Smooth muscle cell (in vitro differentiated cells): ENCODE results near the gene ZNF593OS. TPM values are rescaled to one million over a fixed set of nuclear protein-coding genes. Genes with fewer than 3 reads are reported as not detected.

Experiments
- DNase-seq: peaks from one replicate; lab custom pipeline; 2025; ENCODE audit not compliant: unreplicated experiment; lab: John Stamatoyannopoulos, UW
- H2AFZ ChIP-seq: fragments of 200-600 bp; sonication (generic); 2 replicates; pipeline ENCODE4 v1.6.0; 2016; ENCODE audit warnings: antibody characterized with exemption, low read depth, mild to moderate bottlenecking
- H3F3A ChIP-seq: fragments of 200-600 bp; sonication (generic); 2 replicates; pipeline ENCODE4 v1.6.0; 2017; ENCODE audit warnings: antibody characterized with exemption, low read depth
- H3K27ac ChIP-seq: fragments of 200-600 bp; sonication (generic); 2 replicates; pipeline ENCODE4 v1.5.1; 2016; ENCODE audit warnings: low read depth, mild to moderate bottlenecking
- H3K27me3 ChIP-seq: fragments of 200-600 bp; sonication (generic); 2 replicates; pipeline ENCODE4 v1.6.1; 2016; ENCODE audit warnings: low read depth, mild to moderate bottlenecking
- H3K36me3 ChIP-seq: fragments of 200-600 bp; sonication (generic); 2 replicates; pipeline ENCODE4 v1.5.1; 2016; ENCODE audit warnings: low read depth
- H3K4me1 ChIP-seq: fragments of 200-600 bp; sonication (generic); 2 replicates; pipeline ENCODE4 v1.5.1; 2016; ENCODE audit warnings: low read depth
- H3K4me2 ChIP-seq: fragments of 200-600 bp; sonication (generic); 2 replicates; pipeline ENCODE4 v1.6.0; 2016; ENCODE audit warnings: mild to moderate bottlenecking
- H3K4me3 ChIP-seq: fragments of 200-600 bp; sonication (generic); 2 replicates; pipeline ENCODE4 v1.5.1; 2016; ENCODE audit warnings: mild to moderate bottlenecking
- H3K79me2 ChIP-seq: fragments of 200-600 bp; sonication (generic); 2 replicates; pipeline ENCODE4 v1.6.0; 2016; ENCODE audit warnings: low read depth, mild to moderate bottlenecking
- H3K9ac ChIP-seq: fragments of 200-600 bp; sonication (generic); 2 replicates; pipeline ENCODE4 v1.6.0; 2016; ENCODE audit warnings: low read depth
- H3K9me3 ChIP-seq: fragments of 200-600 bp; sonication (generic); replicated peaks from 2 replicates; pipeline ENCODE4 v1.5.1; 2016; ENCODE audit warnings: low read depth
- H4K20me1 ChIP-seq: fragments of 200-600 bp; sonication (generic); 2 replicates; pipeline ENCODE4 v1.6.0; 2016; ENCODE audit warnings: low read depth
- CTCF ChIP-seq: fragments of 200-600 bp; sonication (generic); IDR thresholded peaks from 2 replicates; pipeline ENCODE4 v1.5.1; 2017; ENCODE audit warnings: borderline replicate concordance, mild to moderate bottlenecking, antibody characterized with exemption; ENCODE audit not compliant: insufficient read depth, poor library complexity, severe bottlenecking
- WGBS: methylation state at CpG from one replicate; pipeline ENCODE4 v1.1.7; 2016; ENCODE audit warnings: low lambda C conversion rate; 5-methylcytosine and 5-hydroxymethylcytosine counted together
- polyA plus RNA-seq: library from polyadenylated mRNA; unstranded; fragments of >200 nt; fragmentation: Nextera tagmentation; extraction: Ambion mirVana; gene quantifications from 2 replicates; pipeline ENCODE4 v1.2.1, GENCODE V29; 2016
- total RNA-seq: library from RNA; depleted of rRNA; stranded (reverse); fragments of >200 nt; gene quantifications from 2 replicates; pipeline ENCODE4 v1.2.3, GENCODE V29; 2014

ZNF593OS gene
- total and polyA plus RNA-seq, 2 experiments from 2014 or later = not detected

GRCh38 chr1:26129778-26130177 is 41.9 kb downstream of the ZNF593OS start:
- H3K9ac ChIP-seq = no peak overlapping the region
- DNase-seq = no peak
- no peak overlapping the region for H3K4me2 ChIP-seq
- WGBS = 88% methylated on average over 4 of the region's 4 CpGs
- no peaks in the 10 kb centered on the region for H4K20me1 ChIP-seq
- H3K9me3 ChIP-seq = no peaks in the 10 kb centered on the region
- no peak overlapping the region for H2AFZ ChIP-seq
- H3K27ac ChIP-seq = no peak overlapping the region
- no peaks in the 10 kb centered on the region for H3K27me3 ChIP-seq
- H3K36me3 ChIP-seq = no peaks in the 10 kb centered on the region
- H3K79me2 ChIP-seq = no peaks in the 10 kb centered on the region
- H3K4me3 ChIP-seq = no peak overlapping the region
- TF ChIP-seq CTCF = no peak
- H3K4me1 ChIP-seq = no peaks in the 10 kb centered on the region
- H3F3A ChIP-seq = no peaks in the 10 kb centered on the region

- H3K27ac ChIP-seq = no peak overlapping the region
- no peak overlapping the region for H3K4me3 ChIP-seq
- no peak overlapping the region for H2AFZ ChIP-seq
- peaks cover 8% of the 10 kb centered on the region for H3F3A ChIP-seq
- WGBS = 66% methylated on average over 13 of the region's 13 CpGs
- no peaks in the 10 kb centered on the region for H3K36me3 ChIP-seq
- H3K9me3 ChIP-seq = no peaks in the 10 kb centered on the region
- TF ChIP-seq CTCF = no peak
- no peaks in the 10 kb centered on the region for H3K27me3 ChIP-seq
- H3K79me2 ChIP-seq = no peaks in the 10 kb centered on the region
- no peak for DNase-seq
- H3K9ac ChIP-seq = no peak overlapping the region
- no peak overlapping the region for H3K4me2 ChIP-seq
- H3K4me1 ChIP-seq = no peaks in the 10 kb centered on the region
- no peaks in the 10 kb centered on the region for H4K20me1 ChIP-seq
These were observed 44.1 kb downstream of the ZNF593OS start for GRCh38 chr1:26127235-26128163.

GRCh38 chr1:26126321-26127084 is 45.1 kb downstream of the ZNF593OS start:
- no peak for TF ChIP-seq CTCF
- H3K4me2 ChIP-seq = no peak overlapping the region
- no peaks in the 10 kb centered on the region for H3K27me3 ChIP-seq
- H3K27ac ChIP-seq = no peak overlapping the region
- H3K9me3 ChIP-seq = no peaks in the 10 kb centered on the region
- H3K4me3 ChIP-seq = no peak overlapping the region
- no peaks in the 10 kb centered on the region for H3K4me1 ChIP-seq
- no peak overlapping the region for H3K9ac ChIP-seq
- no peaks in the 10 kb centered on the region for H3K79me2 ChIP-seq
- H2AFZ ChIP-seq = no peak overlapping the region
- DNase-seq = no peak
- H3F3A ChIP-seq = peaks cover 16% of the 10 kb centered on the region
- no peaks in the 10 kb centered on the region for H3K36me3 ChIP-seq
- H4K20me1 ChIP-seq = no peaks in the 10 kb centered on the region
- 61% methylated on average over 9 of the region's 9 CpGs for WGBS
